ENCODE measurements around the gene RASEF.
"Not testable (repeated sequence)": the region's sequence is repeated elsewhere in the genome, so short reads cannot be mapped to it uniquely, and the experiment has no call there.

Gene RASEF
- 0 to 0.04 (median 0) reads per million in 3 experiments for total RNA-seq

GRCh38 chr9:83062651-83063527, at the start of gene RASEF:
TSS of gene RASEF (minus strand) at chr9:83063142. CDS start at chr9:83062867, 275 bp downstream.
- no peak for DNase-seq

GRCh38 chr9:83111169-83111568, 48.2 kb upstream of the RASEF start:
- DNase-seq, result no peak

GRCh38 chr9:83109296-83109695, 46.4 kb upstream of the RASEF start:
- no peak for DNase-seq

GRCh38 chr9:83108208-83108607, 45.3 kb upstream of the RASEF start:
- no peak for DNase-seq

GRCh38 chr9:83106772-83107171, 43.8 kb upstream of the RASEF start:
- no peak for DNase-seq

GRCh38 chr9:83106263-83106662, 43.3 kb upstream of the RASEF start:
- DNase-seq, result no peak

- DNase-seq, result no peak
Measured at GRCh38 chr9:83097633-83098032, 34.7 kb upstream of the RASEF start.

- not testable (repeated sequence) for DNase-seq
Measured at GRCh38 chr9:83093311-83093710, 30.4 kb upstream of the RASEF start.

GRCh38 chr9:83081846-83082245, 18.9 kb upstream of the RASEF start:
- no peak for DNase-seq

GRCh38 chr9:83081010-83081409, 18.1 kb upstream of the RASEF start:
- DNase-seq, result no peak

GRCh38 chr9:83075932-83076331, 13.0 kb upstream of the RASEF start:
- DNase-seq, result not testable (repeated sequence)

GRCh38 chr9:83072498-83072897, 9.6 kb upstream of the RASEF start:
- DNase-seq, result not testable (repeated sequence)

GRCh38 chr9:83071626-83072025, 8.7 kb upstream of the RASEF start:
- DNase-seq, result no peak

- DNase-seq, result no peak
Measured at GRCh38 chr9:83070261-83070660, 7.3 kb upstream of the RASEF start.

GRCh38 chr9:83069651-83070050, 6.7 kb upstream of the RASEF start:
- no peak for DNase-seq

- DNase-seq, result no peak
Measured at GRCh38 chr9:83068414-83068813, 5.5 kb upstream of the RASEF start.

GRCh38 chr9:83067579-83067978, 4.6 kb upstream of the RASEF start:
- DNase-seq, result no peak

GRCh38 chr9:83066771-83067170, 3.8 kb upstream of the RASEF start:
- no peak for DNase-seq

GRCh38 chr9:83065233-83065632, 2.3 kb upstream of the RASEF start:
- no peak for DNase-seq

- DNase-seq, result no peak
Measured at GRCh38 chr9:83061990-83062650, 822 bp downstream of the RASEF start.

GRCh38 chr9:83061036-83061435, 1.9 kb downstream of the RASEF start:
- no peak for DNase-seq

- DNase-seq, result no peak
Measured at GRCh38 chr9:83060556-83060955, 2.4 kb downstream of the RASEF start.

GRCh38 chr9:83059417-83059816, 3.5 kb downstream of the RASEF start:
- DNase-seq, result no peak

GRCh38 chr9:83056911-83057310, 6.0 kb downstream of the RASEF start:
- no peak for DNase-seq
